K562 (cell line): ENCODE measurements around the gene NMRK1. TPM values are rescaled to one million over a fixed set of nuclear protein-coding genes. Genes with fewer than 3 reads are reported as not detected.

Source experiments
- ATAC-seq: fragments of 200-7000 bp; cut with Tn5 transposase; 3 replicates; pipeline ENCODE4 v1.9.1; 2020; ENCODE audit warnings: moderate library complexity
- BruUV-seq: library from RNA; stranded (reverse); fragments of 400-500 nt; replicated peaks from 2 replicates; lab custom pipeline; 2021; lab: Mats Ljungman, UMichigan
- CTCF ChIA-PET: fragments of 300-600 bp; formaldehyde crosslinking; extraction: SDS; loops from one replicate; lab custom pipeline; 2021; ENCODE audit warnings: low intra/inter-chr PET ratio; lab: Yijun Ruan, JAX
- POLR2A ChIA-PET: fragments of 300-600, 350-650 bp; sonication (Branson Sonifier 250); formaldehyde crosslinking; extraction: SDS; loops from one replicate; lab custom pipeline; 2021; ENCODE audit warnings: antibody characterized with exemption, inconsistent platforms; lab: Yijun Ruan, JAX
- DNase-seq, 4 experiments: peaks; one replicate each; pipeline versions ENCODE4 v3.0.0 to v3.0.0-alpha.2; 2011 to 2018; ENCODE audit warnings: low spot score in 3 of 4, mixed read lengths in 3 of 4; ENCODE audit errors: extremely low read depth in 1 of 4
- FAIRE-seq: peaks from 2 replicates; lab custom pipeline; 2011; peaks lifted over from hg19 to GRCh38; lab: Jason Lieb, UNC
- H2AFZ ChIP-seq: 2 replicates; pipeline ENCODE4 v1.6.0; 2011; ENCODE audit warnings: low read depth, low read length, control low read depth, inconsistent platforms
- H3K27ac ChIP-seq: fragments of 200-600 bp; 3 replicates; pipeline ENCODE4 v1.8.0; 2011; ENCODE audit warnings: low read depth, mild to moderate bottlenecking, control low read depth, inconsistent platforms, low read length, moderate library complexity, mixed read lengths; ENCODE audit errors: extremely low read depth
- H3K27me3 ChIP-seq, 2 experiments: fragments of 300-600 bp in 1 of 2; 2 replicates in 1 of 2; 3 replicates in 1 of 2; pipeline versions ENCODE4 v1.6.0 to v1.8.0; 2011; ENCODE audit warnings: inconsistent platforms in 2 of 2, low read length in 2 of 2, mild to moderate bottlenecking in 1 of 2, mixed read lengths in 1 of 2, moderate library complexity in 1 of 2; ENCODE audit not compliant: control insufficient read depth in 2 of 2, insufficient read depth in 2 of 2
- H3K36me3 ChIP-seq: fragments of 300-600 bp; 3 replicates; pipeline ENCODE4 v1.8.0; 2011; ENCODE audit warnings: mild to moderate bottlenecking, low read length, inconsistent platforms; ENCODE audit not compliant: control insufficient read depth, insufficient read depth
- H3K4me1 ChIP-seq, 2 experiments: fragments of 200-600 bp in 1 of 2; replicated peaks in 1 of 2; 2 replicates in 1 of 2; 3 replicates in 1 of 2; pipeline versions ENCODE4 v1.5.1 to v1.8.0; 2011; ENCODE audit warnings: inconsistent platforms in 2 of 2, low read length in 2 of 2, mild to moderate bottlenecking in 1 of 2, mixed read lengths in 1 of 2, moderate library complexity in 1 of 2; ENCODE audit not compliant: control insufficient read depth in 2 of 2, insufficient read depth in 2 of 2
- H3K4me2 ChIP-seq: 2 replicates; pipeline ENCODE4 v1.6.1; 2011; ENCODE audit warnings: low read length, control low read depth, inconsistent platforms, mixed read lengths; ENCODE audit not compliant: insufficient read depth
- H3K4me3 ChIP-seq: fragments of 200-600 bp; sonication (generic), shearing (Covaris generic); 2 replicates; pipeline ENCODE4 v1.5.1; 2016; ENCODE audit warnings: control low read depth, inconsistent platforms
- H3K79me2 ChIP-seq: fragments of 200-600 bp; 3 replicates; pipeline ENCODE4 v1.8.0; 2011; ENCODE audit warnings: low read length, inconsistent platforms; ENCODE audit not compliant: control insufficient read depth, insufficient read depth
- H3K9ac ChIP-seq, 2 experiments: 2 replicates each; pipeline versions ENCODE4 v1.6.0 to v1.6.1; 2011; ENCODE audit warnings: low read depth in 2 of 2, low read length in 2 of 2, control low read depth in 1 of 2, inconsistent platforms in 1 of 2, mild to moderate bottlenecking in 1 of 2, mixed read lengths in 1 of 2; ENCODE audit not compliant: insufficient read depth in 1 of 2
- H3K9me1 ChIP-seq: one replicate; pipeline ENCODE4 v1.6.0; 2011; ENCODE audit warnings: inconsistent platforms, mild to moderate bottlenecking, low read length, moderate library complexity; ENCODE audit not compliant: control insufficient read depth, insufficient read depth
- H3K9me3 ChIP-seq: replicated peaks from 2 replicates; pipeline ENCODE4 v1.5.1; 2011; ENCODE audit warnings: low read depth, low read length, inconsistent platforms; ENCODE audit not compliant: control insufficient read depth, insufficient read depth
- H4K20me1 ChIP-seq: replicated peaks from 2 replicates; pipeline ENCODE4 v1.6.1; 2011; ENCODE audit warnings: low read length, inconsistent platforms, mixed read lengths; ENCODE audit not compliant: control insufficient read depth, insufficient read depth
- ARID1B ChIP-seq: fragments of 450-650 bp; IDR thresholded peaks from 2 replicates; pipeline ENCODE4 v1.6.1; 2016; ENCODE audit warnings: antibody characterized with exemption, mild to moderate bottlenecking, inconsistent platforms
- ARID3A ChIP-seq: IDR thresholded peaks from 2 replicates; pipeline ENCODE4 v1.6.1; 2012; ENCODE audit warnings: low read depth, low read length, improper control_type of control experiment, borderline replicate concordance
- CBFA2T3 ChIP-seq: fragments of 450-650 bp; IDR thresholded peaks from 2 replicates; pipeline ENCODE4 v1.6.1; 2017
- DEAF1 ChIP-seq: fragments of 450-650 bp; formaldehyde crosslinking; IDR thresholded peaks from 2 replicates; pipeline ENCODE4 v1.4.0; 2020; ENCODE audit warnings: mild to moderate bottlenecking, moderate library complexity
- DPF2 ChIP-seq: fragments of 450-650 bp; IDR thresholded peaks from 2 replicates; pipeline ENCODE4 v1.6.1; 2016
- FIP1L1 ChIP-seq: fragments of 200-400 bp; formaldehyde crosslinking; IDR thresholded peaks from 2 replicates; pipeline ENCODE4 v1.6.1; 2018; ENCODE audit warnings: mild to moderate bottlenecking, low read depth, low read length; ENCODE audit not compliant: poor library complexity, severe bottlenecking
- KAT2B ChIP-seq: IDR thresholded peaks from one replicate; pipeline ENCODE4 v1.6.1; 2012; ENCODE audit warnings: low read depth, mild to moderate bottlenecking, control low read depth, inconsistent platforms, low read length, moderate library complexity
- KDM1A ChIP-seq, 2 experiments: fragments of 450-650 bp; IDR thresholded peaks; 2 replicates each; pipeline ENCODE4 v1.6.1; 2016; ENCODE audit warnings: mild to moderate bottlenecking in 2 of 2
- L3MBTL2 ChIP-seq: fragments of 450-650 bp; IDR thresholded peaks from 2 replicates; pipeline ENCODE4 v1.6.1; 2016; ENCODE audit warnings: mild to moderate bottlenecking, moderate library complexity
- MTA1 ChIP-seq: fragments of 450-650 bp; IDR thresholded peaks from 2 replicates; pipeline ENCODE4 v1.6.1; 2017; ENCODE audit warnings: borderline replicate concordance
- NFIC ChIP-seq: fragments of 450-650 bp; IDR thresholded peaks from 2 replicates; pipeline ENCODE4 v1.6.1; 2017; ENCODE audit warnings: mild to moderate bottlenecking, inconsistent platforms
- POLR2AphosphoS5 ChIP-seq: IDR thresholded peaks from 2 replicates; pipeline ENCODE4 v1.6.1; 2011; ENCODE audit warnings: mild to moderate bottlenecking, low read depth, low read length, moderate library complexity; ENCODE audit not compliant: control insufficient read depth, insufficient read depth
- PREB ChIP-seq: sonication (generic); formaldehyde crosslinking; IDR thresholded peaks from 2 replicates; pipeline ENCODE4 v1.8.1; 2023; ENCODE audit warnings: mild to moderate bottlenecking, missing genetic modification reagents
- PRMT5 ChIP-seq: sonication (generic); formaldehyde crosslinking; IDR thresholded peaks from 2 replicates; pipeline ENCODE4 v1.5.0; 2020; ENCODE audit warnings: missing genetic modification reagents
- STAT5A ChIP-seq: IDR thresholded peaks from 2 replicates; pipeline ENCODE4 v1.6.1; 2012; ENCODE audit warnings: low read length, inconsistent platforms, borderline replicate concordance
- TCF3 ChIP-seq: sonication (generic); formaldehyde crosslinking; IDR thresholded peaks from 2 replicates; pipeline ENCODE4 v1.4.0; 2020; ENCODE audit warnings: mild to moderate bottlenecking, missing genetic modification reagents
- TRIM24 ChIP-seq, 2 experiments: fragments of 450-650 bp; IDR thresholded peaks; 2 replicates each; pipeline ENCODE4 v1.6.1; 2016
- ZEB2 ChIP-seq: fragments of 450-650 bp; IDR thresholded peaks from 2 replicates; pipeline ENCODE4 v1.6.1; 2016
- ZNF280B ChIP-seq: fragments of 250-450 bp; sonication (Bioruptor Pico); IDR thresholded peaks from 2 replicates; pipeline ENCODE4 v1.5.1; 2021; ENCODE audit warnings: mild to moderate bottlenecking
- ZNF778 ChIP-seq: fragments of 450-650 bp; formaldehyde crosslinking; IDR thresholded peaks from 2 replicates; pipeline ENCODE4 v1.4.0; 2020; ENCODE audit warnings: mild to moderate bottlenecking, moderate library complexity
- in situ Hi-C: fragments of 300-500 bp; cut with MboI; formaldehyde crosslinking; loops from 4 replicates; pipeline ENCODE4 v1.15.0; 2018; ENCODE audit warnings: inconsistent platforms, mixed read lengths
- intact Hi-C: fragments of 100-400 bp; cut with micrococcal nuclease; formaldehyde crosslinking; loops from 2 replicates; pipeline ENCODE4 v1.14.2; 2022
- polyA plus RNA-seq, 8 experiments: library from polyadenylated mRNA; depleted of rRNA in 4 of 8; stranded (reverse) in 5 of 8; unstranded in 3 of 8; fragments of >200 nt; fragmentation: Nextera tagmentation in 2 of 8; fragmentation: Illumina TruSeq in 1 of 8; extraction: Ambion mirVana in 2 of 8; extraction: Trizol in 1 of 8; gene quantifications; 2 replicates each; pipeline versions ENCODE4 v1.2.1 to v1.2.3, GENCODE V29; 2011 to 2014; ENCODE audit warnings: inconsistent platforms in 1 of 8, missing spikeins in 1 of 8
- total RNA-seq, 7 experiments: library from RNA; depleted of rRNA in 6 of 7; stranded (reverse); fragments of >200 nt in 6 of 7; fragmentation: Illumina TruSeq in 2 of 7; extraction: Trizol in 2 of 7; gene quantifications; 2 replicates each; pipeline versions ENCODE4 v1.2.1 to v1.2.3, GENCODE V29; 2011 to 2021; ENCODE audit warnings: low replicate concordance in 1 of 7

Gene NMRK1
- total and polyA plus RNA-seq, 9 of the 15 experiments (the other 6 are each of a cell fraction or from before 2014, with no cell fraction given), result 1.1 to 3.5 (median 1.7) TPM

- H3K4me2 ChIP-seq, result peak overlapping the region; percentile 21; the same call in 1 of the 2 replicates
- H3K9ac ChIP-seq, result no peak overlapping the region
- no peaks in the 10 kb centered on the region for H3K9me3 ChIP-seq
- no peaks in the 10 kb centered on the region for H3K79me2 ChIP-seq
- H3K27ac ChIP-seq, result no peak overlapping the region
- no peak overlapping the region for H2AFZ ChIP-seq
- DNase-seq (peak; percentile 25 to 73 (median 54)), ATAC-seq (peak; percentile 95), FAIRE-seq (peak; percentile 79)
- no peaks in the 10 kb centered on the region for H4K20me1 ChIP-seq
- H3K36me3 ChIP-seq, result no peaks in the 10 kb centered on the region
- intact Hi-C loops, result no loop called here
- peaks cover 0 to 7% of the 10 kb centered on the region in 2 experiments; a peak in 3 of 5 replicates for H3K4me1 ChIP-seq
- no TSS peak for BruUV-seq
- H3K9me1 ChIP-seq, result no peaks in the 10 kb centered on the region
- POLR2A ChIA-PET, result no interaction called here
- CTCF ChIA-PET, result interaction anchor here (0.6 kb wide), 1 partner anchor 455 kb away, joined by 3 read pairs; no protein-coding TSS in a partner anchor
- in situ Hi-C loops, result no loop called here
- H3K4me3 ChIP-seq, result no peak overlapping the region
- H3K27me3 ChIP-seq, result no peaks in the 10 kb centered on the region
- TF ChIP-seq PREB (CRISPR knock-in tag), result no peak
- 0 out of 2 replicates have a peak, but pooled peaks have one; percentile 44 for TF ChIP-seq L3MBTL2
- TF ChIP-seq DEAF1 (CRISPR knock-in tag), result no peak
- TF ChIP-seq DPF2, result peak; percentile 61; the same call in 1 of the 2 replicates
- peak; percentile 75 to 78 for TF ChIP-seq KDM1A (IDR thresholded peaks at IDR 0.05)
- 0 out of 2 replicates have a peak, but pooled peaks have one; percentile 14 for TF ChIP-seq NFIC
- no peak for TF ChIP-seq FIP1L1
- 0 out of 2 replicates have a peak, but pooled peaks have one; percentile 29 for TF ChIP-seq POLR2AphosphoS5
- TF ChIP-seq KAT2B, result no peak
- no peak for TF ChIP-seq MTA1
- TF ChIP-seq ZEB2, result peak; percentile 55; the same call in 1 of the 2 replicates
- peak; percentile 87 for TF ChIP-seq ARID1B
- peak; percentile 76; the same call in 1 of the 2 replicates for TF ChIP-seq ARID3A
- TF ChIP-seq STAT5A, result peak; percentile 90
- peak; percentile 88 for TF ChIP-seq CBFA2T3
- peak; percentile 59 for TF ChIP-seq TCF3 (CRISPR knock-in tag)
- no peak for TF ChIP-seq ZNF778 (CRISPR knock-in tag)
- 0 out of 4 replicates have a peak, but pooled peaks of 1 of the 2 experiments have one; percentile 21 for TF ChIP-seq TRIM24 (IDR thresholded peaks at IDR 0.05)
- TF ChIP-seq PRMT5 (CRISPR knock-in tag), result no peak
- TF ChIP-seq ZNF280B (CRISPR knock-in tag), result no peak
Measured at GRCh38 chr9:75051285-75051684, 36.7 kb downstream of the NMRK1 start.
